ENCODE results near the gene EIF4E3. TPM values are rescaled to one million over a fixed set of nuclear protein-coding genes. Genes with fewer than 3 reads are reported as not detected.

EIF4E3 gene
- total RNA-seq, 1 donor from 2014 or later: 18.2 TPM

DNA sequence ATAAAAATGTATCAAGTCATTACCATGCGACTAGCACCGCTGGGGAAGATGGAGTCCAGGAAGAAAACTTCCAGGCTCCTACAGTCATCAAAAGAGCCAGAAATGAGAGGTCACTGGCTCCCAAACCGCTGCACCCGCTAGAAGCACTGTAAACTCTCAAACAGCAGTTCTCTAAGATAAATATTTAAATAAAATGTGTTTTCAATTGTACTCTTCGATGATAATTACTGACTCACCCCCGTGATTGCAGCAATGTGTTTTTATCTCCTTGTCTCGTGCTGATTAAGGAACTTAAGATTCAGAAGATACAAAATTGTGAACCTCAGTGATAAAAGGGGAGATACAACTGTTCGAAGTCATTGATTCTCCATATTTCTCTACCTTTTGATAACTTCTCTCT lies 95.9 kb downstream of the EIF4E3 start:
- no peak for DNase-seq (ENCODE audit: low spot score)
- H3K79me2 ChIP-seq (ENCODE audit: low read depth): no peaks in the 10 kb centered on the region
- H4K20me1 ChIP-seq (ENCODE audit: low read depth): no peaks in the 10 kb centered on the region
- TF ChIP-seq EZH2 (IDR thresholded peaks at IDR 0.05) (no peak), EZH2phosphoT487 (IDR thresholded peaks at IDR 0.05) (no peak)
- TF ChIP-seq, protein P1, sequence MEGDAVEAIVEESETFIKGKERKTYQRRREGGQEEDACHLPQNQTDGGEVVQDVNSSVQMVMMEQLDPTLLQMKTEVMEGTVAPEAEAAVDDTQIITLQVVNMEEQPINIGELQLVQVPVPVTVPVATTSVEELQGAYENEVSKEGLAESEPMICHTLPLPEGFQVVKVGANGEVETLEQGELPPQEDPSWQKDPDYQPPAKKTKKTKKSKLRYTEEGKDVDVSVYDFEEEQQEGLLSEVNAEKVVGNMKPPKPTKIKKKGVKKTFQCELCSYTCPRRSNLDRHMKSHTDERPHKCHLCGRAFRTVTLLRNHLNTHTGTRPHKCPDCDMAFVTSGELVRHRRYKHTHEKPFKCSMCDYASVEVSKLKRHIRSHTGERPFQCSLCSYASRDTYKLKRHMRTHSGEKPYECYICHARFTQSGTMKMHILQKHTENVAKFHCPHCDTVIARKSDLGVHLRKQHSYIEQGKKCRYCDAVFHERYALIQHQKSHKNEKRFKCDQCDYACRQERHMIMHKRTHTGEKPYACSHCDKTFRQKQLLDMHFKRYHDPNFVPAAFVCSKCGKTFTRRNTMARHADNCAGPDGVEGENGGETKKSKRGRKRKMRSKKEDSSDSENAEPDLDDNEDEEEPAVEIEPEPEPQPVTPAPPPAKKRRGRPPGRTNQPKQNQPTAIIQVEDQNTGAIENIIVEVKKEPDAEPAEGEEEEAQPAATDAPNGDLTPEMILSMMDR (IDR thresholded peaks at IDR 0.05): no peak
- no peaks in the 10 kb centered on the region for H3K36me3 ChIP-seq
- Mint-ChIP-seq H3K27ac (no peak overlapping the region), H3K4me3 (no peak overlapping the region), H3K4me1 (no peaks in the 10 kb centered on the region), H3K27me3 (ENCODE audit: insufficient read depth, low read depth) (peaks cover 2% of the 10 kb centered on the region), H3K36me3 (no peaks in the 10 kb centered on the region), H3K9me3 (no peaks in the 10 kb centered on the region)
- no peak overlapping the region for H3K9ac ChIP-seq
- H3K4me2 ChIP-seq: no peak overlapping the region
- no peaks in the 10 kb centered on the region for H3K9me3 ChIP-seq (ENCODE audit: low read depth)
- H3K4me3 ChIP-seq: no peak overlapping the region
- H3K27ac ChIP-seq: no peak overlapping the region
- no peaks in the 10 kb centered on the region for H3K4me1 ChIP-seq
- no peak overlapping the region for H2AFZ ChIP-seq (replicated peaks)
- no peaks in the 10 kb centered on the region for H3K27me3 ChIP-seq
- no peaks in the 10 kb centered on the region for H3F3A ChIP-seq (ENCODE audit: low read depth)

DNA sequence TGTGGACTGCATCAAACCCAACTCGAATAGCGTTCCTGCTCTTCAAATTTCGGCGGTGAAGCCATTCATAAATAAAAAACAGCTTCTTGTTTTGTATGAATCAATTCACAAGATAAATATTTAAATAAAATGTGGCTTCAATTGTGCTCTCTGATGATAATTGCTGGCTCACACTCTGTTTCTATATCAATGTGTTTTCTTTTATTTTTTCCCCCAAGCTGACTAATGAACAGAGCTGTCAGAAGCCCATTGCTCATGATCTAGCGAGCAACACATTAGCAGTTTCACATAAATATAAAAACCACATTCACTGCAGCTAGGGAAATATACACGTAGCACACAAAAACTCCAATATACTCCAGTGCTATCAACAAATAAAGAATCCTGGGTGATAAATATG lies 96.7 kb downstream of the EIF4E3 start:
- H3K9me3 Mint-ChIP-seq: no peaks in the 10 kb centered on the region
- H3K4me2 ChIP-seq: no peak overlapping the region
- H3K9me3 ChIP-seq (ENCODE audit: low read depth): no peaks in the 10 kb centered on the region
- H3K9ac ChIP-seq: no peak overlapping the region
- H3K27me3 ChIP-seq: no peaks in the 10 kb centered on the region
- no peaks in the 10 kb centered on the region for H3F3A ChIP-seq (ENCODE audit: low read depth)
- no peak overlapping the region for H2AFZ ChIP-seq (replicated peaks)
- TF ChIP-seq EZH2 (IDR thresholded peaks at IDR 0.05): no peak
- TF ChIP-seq, protein P1 (IDR thresholded peaks at IDR 0.05): no peak
- TF ChIP-seq EZH2phosphoT487 (IDR thresholded peaks at IDR 0.05): no peak
- H3K79me2 ChIP-seq (ENCODE audit: low read depth): no peaks in the 10 kb centered on the region
- no peak overlapping the region for H3K27ac Mint-ChIP-seq
- H3K36me3 Mint-ChIP-seq: no peaks in the 10 kb centered on the region
- no peaks in the 10 kb centered on the region for H3K36me3 ChIP-seq
- DNase-seq (ENCODE audit: low spot score): no peak
- H3K4me3 ChIP-seq: no peak overlapping the region
- no peak overlapping the region for H3K27ac ChIP-seq
- no peaks in the 10 kb centered on the region for H3K4me1 ChIP-seq
- H3K4me3 Mint-ChIP-seq: no peak overlapping the region
- H4K20me1 ChIP-seq (ENCODE audit: low read depth): no peaks in the 10 kb centered on the region
- H3K27me3 Mint-ChIP-seq (ENCODE audit: insufficient read depth, low read depth): peaks cover 2% of the 10 kb centered on the region
- no peaks in the 10 kb centered on the region for H3K4me1 Mint-ChIP-seq

DNA sequence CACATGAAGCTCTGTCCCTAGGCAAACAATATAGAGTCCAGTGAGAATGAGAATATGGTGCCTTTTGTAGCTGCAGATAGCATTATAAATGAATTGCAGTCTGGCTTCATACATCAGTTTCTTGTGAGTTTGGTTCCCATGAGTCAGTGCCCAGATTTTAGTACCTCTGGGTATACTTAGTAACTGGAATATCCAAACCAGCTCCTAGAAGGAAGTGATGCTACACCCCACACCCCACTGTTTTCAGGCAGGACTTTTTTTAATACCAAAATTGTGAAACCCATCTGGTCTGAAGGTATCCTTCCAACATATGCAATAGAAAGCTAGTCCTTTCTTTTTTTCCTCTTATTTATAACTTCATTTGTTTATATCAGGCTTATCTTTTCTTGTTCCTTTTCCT lies 99.5 kb downstream of the EIF4E3 start:
- H3K9me3 ChIP-seq (ENCODE audit: low read depth): no peaks in the 10 kb centered on the region
- H3K4me1 ChIP-seq: no peaks in the 10 kb centered on the region
- no peaks in the 10 kb centered on the region for H3K27me3 ChIP-seq
- H3K36me3 ChIP-seq: no peaks in the 10 kb centered on the region
- no peak for DNase-seq (ENCODE audit: low spot score)
- no peak overlapping the region for H3K9ac ChIP-seq
- no peaks in the 10 kb centered on the region for H3K9me3 Mint-ChIP-seq
- no peak overlapping the region for H3K4me3 Mint-ChIP-seq
- no peaks in the 10 kb centered on the region for H4K20me1 ChIP-seq (ENCODE audit: low read depth)
- H3K27me3 Mint-ChIP-seq (ENCODE audit: insufficient read depth, low read depth): peaks cover 2% of the 10 kb centered on the region
- no peaks in the 10 kb centered on the region for H3F3A ChIP-seq (ENCODE audit: low read depth)
- TF ChIP-seq, protein P1 (IDR thresholded peaks at IDR 0.05): no peak
- TF ChIP-seq EZH2 (IDR thresholded peaks at IDR 0.05) (no peak), EZH2phosphoT487 (IDR thresholded peaks at IDR 0.05) (no peak)
- H3K27ac ChIP-seq: no peak overlapping the region
- no peak overlapping the region for H3K27ac Mint-ChIP-seq
- H3K4me3 ChIP-seq: no peak overlapping the region
- H3K79me2 ChIP-seq (ENCODE audit: low read depth): no peaks in the 10 kb centered on the region
- no peak overlapping the region for H2AFZ ChIP-seq (replicated peaks)
- H3K4me1 Mint-ChIP-seq: no peaks in the 10 kb centered on the region
- H3K4me2 ChIP-seq: no peak overlapping the region
- no peaks in the 10 kb centered on the region for H3K36me3 Mint-ChIP-seq

Other genes starting within 250 kb of the EIF4E3 start
- gene FOXP1, start 141.7 kb downstream of the EIF4E3 start, total RNA-seq (ENCODE audit: low replicate concordance): 27.3 and 29.9 TPM in 2 replicates
- gene GPR27, start 28.5 kb upstream of the EIF4E3 start, total RNA-seq (ENCODE audit: low replicate concordance): 18.3 and 19.4 TPM in 2 replicates
- 2.0 and 2.1 TPM in 2 replicates for gene PROK2, start 59.7 kb upstream of the EIF4E3 start, total RNA-seq (ENCODE audit: low replicate concordance)